HG03135 (cell line): ENCODE results near the gene FXR1.
"Not testable (repeated sequence)": the region's sequence is repeated elsewhere in the genome, so short reads cannot be mapped to it uniquely, and the experiment has no call there.

Experiments used
- ATAC-seq: cut with Tn5 transposase; IDR thresholded peaks from one replicate; pipeline ENCODE4 v1.9.1; 2021; ENCODE audit warnings: mild to moderate bottlenecking, moderate library complexity; ENCODE audit not compliant: unreplicated experiment

The FXR1 gene

GRCh38 chr3:180912304-180913296 lies at the start of gene FXR1:
TSS of gene FXR1 (plus strand) at chr3:180912670. CDS start at chr3:180912686, 16 bp downstream.
- peak; percentile 99 for ATAC-seq

- no peak for ATAC-seq
These were observed 42.3 kb upstream of the FXR1 start for GRCh38 chr3:180870008-180870699.

- ATAC-seq = no peak
These were observed 40.6 kb upstream of the FXR1 start for GRCh38 chr3:180871901-180872300.

- ATAC-seq = not testable (repeated sequence)
These were observed 40.0 kb upstream of the FXR1 start for GRCh38 chr3:180872430-180872829.

- ATAC-seq = no peak
These were observed 37.3 kb upstream of the FXR1 start for GRCh38 chr3:180875124-180875698.

GRCh38 chr3:180881065-180881801 lies 31.2 kb upstream of the FXR1 start:
- ATAC-seq = no peak

GRCh38 chr3:180882115-180882514 lies 30.4 kb upstream of the FXR1 start:
- no peak for ATAC-seq

- no peak for ATAC-seq
These were observed 23.4 kb upstream of the FXR1 start for GRCh38 chr3:180888992-180889560.

GRCh38 chr3:180898572-180898971 lies 13.9 kb upstream of the FXR1 start:
- ATAC-seq = no peak

- ATAC-seq = no peak
These were observed 2.9 kb upstream of the FXR1 start for GRCh38 chr3:180909369-180910127.

GRCh38 chr3:180910823-180911222 lies 1.6 kb upstream of the FXR1 start:
- no peak for ATAC-seq

GRCh38 chr3:180911876-180912303 lies 580 bp upstream of the FXR1 start:
- ATAC-seq = peak; percentile 12

GRCh38 chr3:180913581-180914404 lies 1.3 kb downstream of the FXR1 start:
- no peak for ATAC-seq

- ATAC-seq = no peak
These were observed 6.1 kb downstream of the FXR1 start for GRCh38 chr3:180918542-180918941.

GRCh38 chr3:180922242-180922641 lies 9.8 kb downstream of the FXR1 start:
- ATAC-seq = no peak

- no peak for ATAC-seq
These were observed 11.1 kb downstream of the FXR1 start for GRCh38 chr3:180923561-180923960.

- ATAC-seq = no peak
These were observed 14.1 kb downstream of the FXR1 start for GRCh38 chr3:180926526-180926925.

GRCh38 chr3:180929376-180929775 lies 16.9 kb downstream of the FXR1 start:
- no peak for ATAC-seq

GRCh38 chr3:180930526-180930925 lies 18.1 kb downstream of the FXR1 start:
- ATAC-seq = no peak
